ENCODE measurements around the gene GPRIN3. TPM values are rescaled to one million over a fixed set of nuclear protein-coding genes. Genes with fewer than 3 reads are reported as not detected.

GPRIN3 gene
- total RNA-seq, 1 donor from 2014 or later = 25.2 TPM

- no peak for TF ChIP-seq CTCF (IDR thresholded peaks at IDR 0.05)
- ATAC-seq (no peak), DNase-seq (no peak)
- Histone ChIP-seq H3K36me3 (no peaks in the 10 kb centered on the region), H3K4me1 (no peaks in the 10 kb centered on the region), H3K27ac (no peak overlapping the region), H3K9me3 (peaks cover 6% of the 10 kb centered on the region), H3K27me3 (no peaks in the 10 kb centered on the region), H3K4me3 (no peak overlapping the region)
- intact Hi-C loops (cut with DNase I) = no loop called here
These were observed 43.6 kb upstream of the GPRIN3 start for GRCh38 chr4:89351201-89351600.

GRCh38 chr4:89347363-89348025 is 39.9 kb upstream of the GPRIN3 start:
- no peaks in the 10 kb centered on the region for H3K4me1 ChIP-seq
- intact Hi-C loops (cut with DNase I) = no loop called here
- DNase-seq (no peak), ATAC-seq (no peak)
- no peak overlapping the region for H3K27ac ChIP-seq
- peaks cover 6% of the 10 kb centered on the region for H3K9me3 ChIP-seq
- H3K27me3 ChIP-seq = no peaks in the 10 kb centered on the region
- H3K36me3 ChIP-seq = no peaks in the 10 kb centered on the region
- H3K4me3 ChIP-seq = no peak overlapping the region
- TF ChIP-seq CTCF (IDR thresholded peaks at IDR 0.05) = no peak

GRCh38 chr4:89344571-89344970 is 37.0 kb upstream of the GPRIN3 start:
- H3K36me3 ChIP-seq = no peaks in the 10 kb centered on the region
- no peak overlapping the region for H3K4me3 ChIP-seq
- H3K27me3 ChIP-seq = no peaks in the 10 kb centered on the region
- H3K4me1 ChIP-seq = no peaks in the 10 kb centered on the region
- H3K27ac ChIP-seq = no peak overlapping the region
- peaks cover 6% of the 10 kb centered on the region for H3K9me3 ChIP-seq
- intact Hi-C loops (cut with DNase I) = no loop called here
- DNase-seq (no peak), ATAC-seq (no peak)
- TF ChIP-seq CTCF (IDR thresholded peaks at IDR 0.05) = no peak

GRCh38 chr4:89338206-89338605 is 30.6 kb upstream of the GPRIN3 start:
- no peak for TF ChIP-seq CTCF (IDR thresholded peaks at IDR 0.05)
- Histone ChIP-seq H3K4me3 (no peak overlapping the region), H3K36me3 (no peaks in the 10 kb centered on the region), H3K9me3 (no peaks in the 10 kb centered on the region), H3K4me1 (no peaks in the 10 kb centered on the region), H3K27ac (no peak overlapping the region), H3K27me3 (no peaks in the 10 kb centered on the region)
- ATAC-seq = no peak
- DNase-seq = no peak
- intact Hi-C loops (cut with DNase I) = no loop called here

- intact Hi-C loops (cut with DNase I) = no loop called here
- no peak for DNase-seq
- H3K4me3 ChIP-seq = no peak overlapping the region
- no peak for ATAC-seq
- TF ChIP-seq CTCF (IDR thresholded peaks at IDR 0.05) = no peak
- no peaks in the 10 kb centered on the region for H3K4me1 ChIP-seq
- no peaks in the 10 kb centered on the region for H3K36me3 ChIP-seq
- no peaks in the 10 kb centered on the region for H3K27me3 ChIP-seq
- H3K9me3 ChIP-seq = no peaks in the 10 kb centered on the region
- H3K27ac ChIP-seq = no peak overlapping the region
These were observed 30.1 kb upstream of the GPRIN3 start for GRCh38 chr4:89337681-89338080.
